Endothelial cell of umbilical vein (primary cell): ENCODE results near the gene ACTN1. TPM values are rescaled to one million over a fixed set of nuclear protein-coding genes. Genes with fewer than 3 reads are reported as not detected.

ENCODE experiments used
- BruUV-seq: library from RNA; stranded (reverse); fragments of 400-500 nt; replicated peaks from 2 replicates; lab custom pipeline; 2021; lab: Mats Ljungman, UMichigan
- CTCF ChIA-PET: fragments of 300-600, 350-600 bp; sonication (Branson Sonifier 250); formaldehyde crosslinking; loops from one replicate; lab custom pipeline; 2021; ENCODE audit warnings: antibody characterized with exemption, inconsistent platforms; lab: Charles Lee
- POLR2A ChIA-PET: fragments of 300-600, 350-600 bp; sonication (Branson Sonifier 250); formaldehyde crosslinking; loops from one replicate; lab custom pipeline; 2021; ENCODE audit warnings: antibody characterized with exemption, inconsistent platforms; lab: Charles Lee
- DNase-seq: peaks from one replicate; pipeline ENCODE4 v3.0.0-alpha.2; 2011; ENCODE audit warnings: low read depth, low spot score
- FAIRE-seq: peaks from 2 replicates; lab custom pipeline; 2011; peaks lifted over from hg19 to GRCh38; lab: Jason Lieb, UNC
- H2AFZ ChIP-seq: 2 replicates; pipeline ENCODE4 v1.6.0; 2012; ENCODE audit warnings: low read depth, low read length, control low read depth, inconsistent platforms
- H3K27ac ChIP-seq: 2 replicates; pipeline ENCODE4 v1.5.1; 2011; ENCODE audit warnings: low read depth, mild to moderate bottlenecking, control low read depth, low read length, moderate library complexity; ENCODE audit not compliant: insufficient read depth
- H3K27me3 ChIP-seq, 2 experiments: 2 replicates each; pipeline versions ENCODE4 v1.6.0 to v1.6.1; 2011; ENCODE audit warnings: low read length in 2 of 2, mixed read lengths in 1 of 2; ENCODE audit not compliant: control insufficient read depth in 2 of 2, insufficient read depth in 2 of 2
- H3K36me3 ChIP-seq, 2 experiments: 2 replicates in 1 of 2; 3 replicates in 1 of 2; pipeline ENCODE4 v1.5.1; 2011; ENCODE audit warnings: low read length in 2 of 2, mild to moderate bottlenecking in 1 of 2, moderate library complexity in 1 of 2; ENCODE audit not compliant: control insufficient read depth in 2 of 2, insufficient read depth in 2 of 2; ENCODE audit errors: extremely low read depth in 1 of 2
- H3K4me1 ChIP-seq: 3 replicates; pipeline ENCODE4 v1.5.1; 2011; ENCODE audit warnings: mild to moderate bottlenecking, low read length; ENCODE audit not compliant: control insufficient read depth, insufficient read depth; ENCODE audit errors: extremely low read depth
- H3K4me2 ChIP-seq: 2 replicates; pipeline ENCODE4 v1.6.1; 2011; ENCODE audit warnings: low read length, control low read depth, mixed read lengths; ENCODE audit not compliant: insufficient read depth
- H3K4me3 ChIP-seq, 3 experiments: fragments of 200-600 bp in 1 of 3; sonication (generic), shearing (Covaris generic) in 1 of 3; replicated peaks in 1 of 3; 2 replicates each; pipeline ENCODE4 v1.5.1; 2011 to 2016; ENCODE audit warnings: control low read depth in 3 of 3, low read length in 3 of 3, mild to moderate bottlenecking in 2 of 3, inconsistent platforms in 1 of 3, low read depth in 1 of 3, moderate library complexity in 1 of 3; ENCODE audit not compliant: insufficient read depth in 1 of 3
- H3K79me2 ChIP-seq: 2 replicates; pipeline ENCODE4 v1.6.0; 2012; ENCODE audit warnings: low read length, inconsistent platforms; ENCODE audit not compliant: control insufficient read depth, insufficient read depth
- H3K9ac ChIP-seq: replicated peaks from 2 replicates; pipeline ENCODE3; 2011; ENCODE audit warnings: low read length, control low read depth; ENCODE audit not compliant: insufficient read depth; ENCODE audit errors: extremely low read depth
- H3K9me1 ChIP-seq: replicated peaks from 3 replicates; pipeline ENCODE4 v1.6.0; 2011; ENCODE audit warnings: mild to moderate bottlenecking, low read length; ENCODE audit not compliant: control insufficient read depth, insufficient read depth; ENCODE audit errors: extremely low read depth
- H3K9me3 ChIP-seq: replicated peaks from 2 replicates; pipeline ENCODE4 v1.5.1; 2012; ENCODE audit warnings: low read length, inconsistent platforms; ENCODE audit not compliant: control insufficient read depth, insufficient read depth
- H4K20me1 ChIP-seq: replicated peaks from 2 replicates; pipeline ENCODE3; 2011; ENCODE audit warnings: mild to moderate bottlenecking, low read length; ENCODE audit not compliant: control insufficient read depth, insufficient read depth; ENCODE audit errors: extremely low read depth
- CTCF ChIP-seq, 2 donors: IDR thresholded peaks; 1 replicate in 1 of 2; 2 replicates in 1 of 2; pipeline ENCODE4 v1.5.1; 2011; ENCODE audit warnings: low read length in 2 of 2, mild to moderate bottlenecking in 2 of 2, moderate library complexity in 2 of 2, control low read depth in 1 of 2, inconsistent platforms in 1 of 2, low read depth in 1 of 2; ENCODE audit not compliant: insufficient read depth in 1 of 2; ENCODE audit errors: extremely low read depth in 1 of 2
- EZH2 ChIP-seq: IDR thresholded peaks from 2 replicates; pipeline ENCODE4 v1.6.1; 2012; ENCODE audit warnings: borderline replicate concordance, low read depth, mild to moderate bottlenecking, moderate library complexity, low read length, inconsistent platforms; ENCODE audit not compliant: severe bottlenecking
- FOS ChIP-seq: IDR thresholded peaks from 2 replicates; pipeline ENCODE4 v1.6.1; 2011; ENCODE audit warnings: mild to moderate bottlenecking, low read length, moderate library complexity, borderline replicate concordance; ENCODE audit not compliant: insufficient read depth
- GATA2 ChIP-seq: IDR thresholded peaks from 2 replicates; pipeline ENCODE4 v1.7.0; 2011; ENCODE audit warnings: low read depth, mild to moderate bottlenecking, moderate library complexity, mixed read lengths, low read length; ENCODE audit not compliant: insufficient read length, insufficient read depth
- JUN ChIP-seq: IDR thresholded peaks from 2 replicates; pipeline ENCODE4 v1.6.1; 2011; ENCODE audit warnings: borderline replicate concordance, low read depth; ENCODE audit not compliant: insufficient read length, insufficient read depth
- MAX ChIP-seq: IDR thresholded peaks from 2 replicates; pipeline ENCODE4 v1.6.1; 2011; ENCODE audit not compliant: insufficient read depth, insufficient read length
- MYC ChIP-seq: IDR thresholded peaks from one replicate; pipeline ENCODE4 v1.6.1; 2011; ENCODE audit warnings: mild to moderate bottlenecking, low read depth, low read length
- POLR2A ChIP-seq: IDR thresholded peaks from 2 replicates; pipeline ENCODE4 v1.6.1; 2012; ENCODE audit warnings: low read depth, mild to moderate bottlenecking, control low read depth, low read length
- POLR2AphosphoS5 ChIP-seq: IDR thresholded peaks from 2 replicates; pipeline ENCODE4 v1.6.1; 2012; ENCODE audit warnings: low read depth, mild to moderate bottlenecking, control low read depth, low read length, moderate library complexity; ENCODE audit not compliant: insufficient read depth
- dilution Hi-C: fragments of 300-500 bp; cut with MboI; formaldehyde crosslinking; loops from one replicate; pipeline ENCODE4 v1.15.0; 2019; ENCODE audit warnings: low sequenced_read_pairs; ENCODE audit not compliant: extremely low pct_ligation_motif_present
- intact Hi-C: fragments of 100-400 bp; cut with micrococcal nuclease; formaldehyde crosslinking; loops from one replicate; pipeline ENCODE4 v1.10.0; 2022
- polyA plus RNA-seq, 4 experiments: library from polyadenylated mRNA; depleted of rRNA in 3 of 4; stranded (reverse) in 3 of 4; unstranded in 1 of 4; fragments of >200 nt; gene quantifications; 2 replicates each; pipeline versions ENCODE4 v1.2.1 to v1.2.3, GENCODE V29; 2011 to 2012; ENCODE audit warnings: missing spikeins in 1 of 4
- total RNA-seq: library from RNA; stranded (reverse); gene quantifications from 2 replicates; pipeline ENCODE4 v1.2.3, GENCODE V29; 2021

Gene ACTN1
- total and polyA plus RNA-seq, 2 donors (not counting 3 experiments of a cell fraction or from before 2014, with no cell fraction given): 442 to 463 TPM

DNA sequence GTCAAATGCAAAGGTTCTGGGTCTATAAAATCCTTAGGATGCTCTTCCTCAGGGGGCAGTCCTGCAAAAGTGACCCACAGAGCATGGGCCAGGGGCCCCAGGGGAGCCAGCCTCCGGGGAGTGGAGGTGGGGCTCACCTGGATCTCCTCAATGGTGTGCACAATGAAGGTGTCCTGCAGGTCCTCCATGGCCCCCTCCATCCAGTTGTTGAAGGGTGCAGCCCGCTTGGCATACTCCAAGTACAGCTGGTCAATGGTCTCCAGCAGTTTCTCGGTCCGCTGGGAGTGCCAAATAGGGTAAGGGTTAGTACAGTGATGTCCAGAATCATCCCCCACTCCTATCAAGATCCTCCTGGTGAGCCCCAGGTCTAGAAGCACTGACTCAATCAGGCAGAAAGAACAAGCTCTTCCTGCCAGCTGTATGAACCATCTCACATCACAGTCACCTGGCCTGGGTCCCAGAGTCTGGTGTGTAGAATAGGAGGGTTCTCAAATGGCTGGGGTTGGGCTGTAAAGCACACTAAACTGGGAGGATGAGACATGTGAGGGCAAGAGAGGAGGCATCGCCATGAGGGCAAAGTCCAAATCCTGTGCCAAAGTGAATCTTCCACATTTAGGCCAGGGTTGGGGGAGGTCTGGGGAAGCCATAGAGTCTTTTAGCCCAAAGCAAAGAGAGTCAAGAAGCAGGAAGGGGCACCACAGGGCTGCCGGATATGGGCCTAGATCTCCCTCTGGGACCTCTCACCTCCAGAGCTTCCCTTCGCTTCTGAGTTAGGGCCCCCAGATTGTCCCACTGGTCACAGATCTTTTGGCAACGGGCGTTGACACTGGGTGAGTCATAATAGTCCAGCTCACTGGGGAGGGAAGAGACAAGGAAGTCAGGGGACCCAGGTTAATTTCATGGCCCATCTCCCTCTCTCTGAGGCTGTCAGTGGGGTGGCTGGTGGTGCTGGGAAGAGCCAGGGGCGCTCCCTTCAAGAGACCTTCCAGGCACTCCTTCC is 94.8 kb downstream of the ACTN1 start:
- Histone ChIP-seq H3K79me2 (peaks cover 6% of the 10 kb centered on the region), H3K4me1 (peaks cover 13% of the 10 kb centered on the region), H3K4me2 (no peak overlapping the region), H4K20me1 (no peaks in the 10 kb centered on the region), H3K27ac (no peak overlapping the region), H3K9ac (no peak overlapping the region), H3K27me3 (no peaks in the 10 kb centered on the region), H3K9me3 (no peaks in the 10 kb centered on the region), H3K4me3 (no peak overlapping the region), H3K36me3 (peaks cover 51 to 77% of the 10 kb centered on the region in 2 experiments), H2AFZ (no peak overlapping the region), H3K9me1 (no peaks in the 10 kb centered on the region)
- no TSS peak for BruUV-seq
- dilution Hi-C loops: no loop called here
- FAIRE-seq: peak; percentile 52
- TF ChIP-seq FOS (no peak), POLR2AphosphoS5 (peak; percentile 40)
- intact Hi-C loops: no loop called here
- ChIA-PET POLR2A (interaction anchor here (1.1 kb wide), 1 partner anchor 196 kb away, joined by 3 read pairs; no protein-coding TSS in a partner anchor), CTCF (interaction anchor here (1.0 to 2.0 kb wide), 4 partner anchors 12 to 223 kb away, joined by 3 to 5 read pairs (median 4); no protein-coding TSS in a partner anchor)
- DNase-seq: peak; percentile 24

DNA sequence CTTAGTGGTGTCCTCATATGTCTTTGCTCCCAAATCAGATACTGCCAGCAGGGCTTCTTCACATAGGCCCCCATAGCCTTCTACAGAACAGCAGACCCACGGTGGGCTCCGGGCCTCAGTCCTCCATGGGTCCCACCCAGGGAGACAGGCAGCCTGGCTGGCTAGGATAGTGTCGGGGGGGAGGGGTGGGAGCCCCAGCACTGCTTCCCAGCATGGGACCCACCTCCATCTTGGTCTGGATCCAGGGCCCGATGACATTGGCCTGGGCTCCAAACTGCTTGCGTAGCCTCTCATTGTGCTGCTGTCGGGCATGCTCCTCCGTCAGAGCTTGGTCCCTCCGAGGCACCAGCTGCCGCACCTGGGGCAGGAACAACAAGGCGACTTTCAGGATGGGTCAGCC is 96.9 kb downstream of the ACTN1 start:
- no peak overlapping the region for H3K27ac ChIP-seq
- intact Hi-C loops: no loop called here
- no peak overlapping the region for H3K9ac ChIP-seq
- H3K4me2 ChIP-seq: no peak overlapping the region
- H2AFZ ChIP-seq: no peak overlapping the region
- H3K4me3 ChIP-seq: no peak overlapping the region
- H3K9me1 ChIP-seq: no peaks in the 10 kb centered on the region
- no peaks in the 10 kb centered on the region for H3K79me2 ChIP-seq
- no TSS peak for BruUV-seq
- DNase-seq (no peak), FAIRE-seq (no peak)
- peaks cover 47 to 78% of the 10 kb centered on the region in 2 experiments for H3K36me3 ChIP-seq
- H3K4me1 ChIP-seq: peaks cover 13% of the 10 kb centered on the region
- H4K20me1 ChIP-seq: no peaks in the 10 kb centered on the region
- ChIA-PET CTCF (interaction anchor here (1.0 kb wide), 1 partner anchor 225 kb away, joined by 3 read pairs; no protein-coding TSS in a partner anchor), POLR2A (no interaction called here)
- no peaks in the 10 kb centered on the region for H3K9me3 ChIP-seq
- dilution Hi-C loops: no loop called here
- no peaks in the 10 kb centered on the region for H3K27me3 ChIP-seq
- TF ChIP-seq EZH2: no peak
- no peak for TF ChIP-seq MAX
- no peak for TF ChIP-seq GATA2
- TF ChIP-seq POLR2AphosphoS5: no peak
- no peak for TF ChIP-seq MYC
- TF ChIP-seq POLR2A: no peak
- no peak for TF ChIP-seq FOS
- no peak for TF ChIP-seq CTCF (IDR thresholded peaks at IDR 0.05; ENCODE audit: extremely low read depth in 1 of 2, insufficient read depth in 1 of 2, low read depth in 1 of 2, low read length in 2 of 2)
- TF ChIP-seq JUN: no peak
